HCT116 (cell line): Measurements from ENCODE around the gene ZNF586. TPM values are rescaled to one million over a fixed set of nuclear protein-coding genes. Genes with fewer than 3 reads are reported as not detected.
A peak's percentile ranks its signal among the peaks of the same experiment; 100 is the strongest.

Experiments
- ATAC-seq: fragments of 200-7000 bp; cut with Tn5 transposase; 2 replicates; pipeline ENCODE4 v1.9.1; 2020; ENCODE audit warnings: mild to moderate bottlenecking, moderate library complexity
- BruUV-seq: library from RNA; stranded (reverse); fragments of 400-500 nt; replicated peaks from 2 replicates; lab custom pipeline; 2021; lab: Mats Ljungman, UMichigan
- CTCF ChIA-PET: fragments of 300-600 bp; sonication (Branson Sonifier 250); formaldehyde crosslinking; loops from one replicate; lab custom pipeline; 2021; ENCODE audit warnings: antibody characterized with exemption; lab: Charles Lee
- POLR2A ChIA-PET: fragments of 300-600, 350-600 bp; sonication (Branson Sonifier 250); formaldehyde crosslinking; loops from one replicate; lab custom pipeline; 2021; ENCODE audit warnings: antibody characterized with exemption; lab: Charles Lee
- RAD21 ChIA-PET, 2 experiments: fragments of 300-600 bp; sonication (Branson Sonifier 250); formaldehyde crosslinking; loops; one replicate each; lab custom pipeline; 2023; ENCODE audit warnings: low total read pairs in 2 of 2; ENCODE audit not compliant: uncharacterized antibody in 2 of 2, unreplicated experiment in 2 of 2, low non-redundant PET in 1 of 2; lab: Charles Lee
- DNase-seq: peaks from one replicate; pipeline ENCODE4 v3.0.0-alpha.2; 2010; ENCODE audit warnings: low read depth, low spot score
- H2AFZ ChIP-seq: fragments of 200-600 bp; shearing (Covaris generic), sonication (generic); 2 replicates; pipeline ENCODE4 v1.6.1; 2017; ENCODE audit warnings: low read depth, mixed run types, mixed read lengths, antibody characterized with exemption, low read length; ENCODE audit not compliant: poor library complexity, severe bottlenecking
- H3K27ac ChIP-seq: 2 replicates; pipeline ENCODE4 v1.5.1; 2012; ENCODE audit warnings: low read depth, low read length
- H3K27me3 ChIP-seq: fragments of 200-600 bp; sonication (generic); 2 replicates; pipeline ENCODE4 v1.6.1; 2016; ENCODE audit warnings: mixed run types, low read length, mixed read lengths; ENCODE audit not compliant: insufficient read depth
- H3K36me3 ChIP-seq, 2 experiments: fragments of 200-500 bp in 1 of 2; fragments of 200-600 bp in 1 of 2; sonication (Bioruptor generic) in 1 of 2; sonication (generic) in 1 of 2; 2 replicates each; pipeline versions ENCODE4 v1.5.1 to v1.6.1; 2014 to 2016; ENCODE audit warnings: low read length in 2 of 2, inconsistent platforms in 1 of 2, mixed read lengths in 1 of 2, mixed run types in 1 of 2; ENCODE audit not compliant: insufficient read depth in 2 of 2, control insufficient read depth in 1 of 2
- H3K4me1 ChIP-seq, 2 experiments: fragments of 200-600 bp in 1 of 2; sonication (generic) in 1 of 2; 2 replicates each; pipeline versions ENCODE4 v1.5.1 to v1.6.1; 2012 to 2017; ENCODE audit warnings: low read length in 2 of 2, inconsistent platforms in 1 of 2, mild to moderate bottlenecking in 1 of 2, mixed read lengths in 1 of 2, mixed run types in 1 of 2, moderate library complexity in 1 of 2; ENCODE audit not compliant: insufficient read depth in 2 of 2, control insufficient read depth in 1 of 2
- H3K4me2 ChIP-seq: fragments of 200-600 bp; sonication (generic); 2 replicates; pipeline ENCODE4 v1.6.1; 2017; ENCODE audit warnings: mixed run types, low read length, mixed read lengths
- H3K4me3 ChIP-seq, 2 experiments: fragments of 200-600 bp in 1 of 2; sonication (generic) in 1 of 2; replicated peaks in 1 of 2; 2 replicates each; pipeline ENCODE4 v1.5.1; 2011 to 2016; ENCODE audit warnings: low read length in 2 of 2, control low read depth in 1 of 2, low read depth in 1 of 2, mild to moderate bottlenecking in 1 of 2, mixed read lengths in 1 of 2, mixed run types in 1 of 2
- H3K79me2 ChIP-seq: fragments of 200-600 bp; sonication (generic); 2 replicates; pipeline ENCODE4 v1.6.1; 2017; ENCODE audit warnings: mild to moderate bottlenecking, mixed run types, low read length, moderate library complexity, mixed read lengths; ENCODE audit not compliant: insufficient read depth
- H3K9ac ChIP-seq: fragments of 200-600 bp; sonication (generic); 2 replicates; pipeline ENCODE4 v1.6.1; 2016; ENCODE audit warnings: low read length, mixed read lengths
- H3K9me2 ChIP-seq: fragments of 200-600 bp; sonication (generic), shearing (Covaris generic); 2 replicates; pipeline ENCODE4 v1.6.1; 2017; ENCODE audit warnings: mixed run types, mild to moderate bottlenecking, moderate library complexity; ENCODE audit not compliant: insufficient read depth
- H3K9me3 ChIP-seq, 2 experiments: fragments of 200-500 bp in 1 of 2; fragments of 200-600 bp in 1 of 2; sonication (Bioruptor generic) in 1 of 2; sonication (generic) in 1 of 2; 2 replicates each; pipeline ENCODE4 v1.6.1; 2014 to 2017; ENCODE audit warnings: low read length in 2 of 2, mixed read lengths in 2 of 2, inconsistent platforms in 1 of 2, low read depth in 1 of 2, mild to moderate bottlenecking in 1 of 2, mixed run types in 1 of 2, moderate library complexity in 1 of 2; ENCODE audit not compliant: control insufficient read depth in 1 of 2, insufficient read depth in 1 of 2
- H4K20me1 ChIP-seq: fragments of 200-600 bp; sonication (generic), shearing (Covaris generic); 2 replicates; pipeline ENCODE4 v1.6.1; 2017; ENCODE audit warnings: mixed run types, mild to moderate bottlenecking, moderate library complexity; ENCODE audit not compliant: insufficient read depth
- ATF3 ChIP-seq: IDR thresholded peaks from 2 replicates; pipeline ENCODE4 v1.6.1; 2012
- CBX3 ChIP-seq: IDR thresholded peaks from 2 replicates; pipeline ENCODE4 v1.6.1; 2012; ENCODE audit warnings: low read depth
- CTCF ChIP-seq, 3 experiments: fragments of 200-600 bp in 1 of 3; sonication (generic) in 1 of 3; IDR thresholded peaks in 2 of 3; conservative IDR thresholded peaks in 1 of 3; 2 replicates each; pipeline ENCODE4 v1.5.1; 2012 to 2017; ENCODE audit warnings: low read depth in 2 of 3, low read length in 2 of 3, antibody characterized with exemption in 1 of 3, borderline replicate concordance in 1 of 3, control low read depth in 1 of 3, mild to moderate bottlenecking in 1 of 3, mixed read lengths in 1 of 3, mixed run types in 1 of 3, moderate library complexity in 1 of 3; ENCODE audit not compliant: insufficient read depth in 1 of 3
- EGR1 ChIP-seq: IDR thresholded peaks from 2 replicates; pipeline ENCODE4 v1.6.1; 2012; ENCODE audit warnings: low read depth
- ELF1 ChIP-seq: IDR thresholded peaks from 2 replicates; pipeline ENCODE4 v1.6.1; 2012; ENCODE audit warnings: low read depth, borderline replicate concordance
- EZH2 ChIP-seq: fragments of 200-600 bp; sonication (generic); IDR thresholded peaks from 2 replicates; pipeline ENCODE4 v1.6.1; 2017; ENCODE audit warnings: antibody characterized with exemption, mixed run types
- EZH2phosphoT487 ChIP-seq: fragments of 200-600 bp; IDR thresholded peaks from 2 replicates; pipeline ENCODE4 v1.6.1; 2018; ENCODE audit warnings: antibody characterized with exemption, borderline replicate concordance
- FOSL1 ChIP-seq: IDR thresholded peaks from 2 replicates; pipeline ENCODE4 v1.6.1; 2012; ENCODE audit warnings: low read depth
- JUND ChIP-seq: IDR thresholded peaks from 2 replicates; pipeline ENCODE4 v1.6.1; 2012
- MAX ChIP-seq: IDR thresholded peaks from 2 replicates; pipeline ENCODE4 v1.6.1; 2012
- POLR2A ChIP-seq: IDR thresholded peaks from 2 replicates; pipeline ENCODE4 v1.7.0; 2011; ENCODE audit warnings: borderline replicate concordance; ENCODE audit not compliant: insufficient read depth, insufficient read length; ENCODE audit errors: extremely low read depth
- POLR2AphosphoS5 ChIP-seq: IDR thresholded peaks from 2 replicates; pipeline ENCODE4 v1.6.1; 2011; ENCODE audit warnings: mild to moderate bottlenecking, low read depth, low read length, moderate library complexity
- RAD21 ChIP-seq: IDR thresholded peaks from 2 replicates; pipeline ENCODE4 v1.6.1; 2012; ENCODE audit warnings: low read depth, mild to moderate bottlenecking
- REST ChIP-seq: IDR thresholded peaks from 2 replicates; pipeline ENCODE4 v1.6.1; 2012; ENCODE audit warnings: low read depth
- SIN3A ChIP-seq: IDR thresholded peaks from 2 replicates; pipeline ENCODE4 v1.6.1; 2012; ENCODE audit warnings: low read depth
- SP1 ChIP-seq: IDR thresholded peaks from 2 replicates; pipeline ENCODE4 v1.6.1; 2012; ENCODE audit warnings: low read depth
- SRF ChIP-seq: IDR thresholded peaks from 2 replicates; pipeline ENCODE4 v1.6.1; 2012; ENCODE audit warnings: low read depth
- TCF7L2 ChIP-seq: IDR thresholded peaks from 2 replicates; pipeline ENCODE4 v1.7.0; 2011; ENCODE audit warnings: borderline replicate concordance, inconsistent platforms; ENCODE audit not compliant: insufficient read depth, insufficient read length; ENCODE audit errors: extremely low read depth
- YY1 ChIP-seq: IDR thresholded peaks from 2 replicates; pipeline ENCODE4 v1.6.1; 2011; ENCODE audit warnings: low read length, low read depth, moderate library complexity, mild to moderate bottlenecking; ENCODE audit not compliant: insufficient replicate concordance; ENCODE audit errors: extremely low read depth
- ZFX ChIP-seq: fragments of 450-650 bp; IDR thresholded peaks from 2 replicates; pipeline ENCODE4 v1.6.1; 2017
- ZNF274 ChIP-seq: fragments of 200-500 bp; sonication (Bioruptor generic); IDR thresholded peaks from 2 replicates; pipeline ENCODE4 v1.6.1; 2014; ENCODE audit warnings: mild to moderate bottlenecking, low read depth, low read length, inconsistent platforms
- intact Hi-C: fragments of 100-400 bp; cut with micrococcal nuclease; formaldehyde crosslinking; loops from 2 replicates; pipeline ENCODE4 v1.10.0; 2022
- total RNA-seq: library from RNA; stranded (reverse); gene quantifications from one replicate; pipeline ENCODE4 v1.2.1, GENCODE V29; 2021; ENCODE audit not compliant: unreplicated experiment

Gene ZNF586
- total RNA-seq, 1 experiment from 2014 or later: 3.5 TPM

- TSS peak; percentile 65 for BruUV-seq
- peak; percentile 89 for ATAC-seq
- Histone ChIP-seq H4K20me1 (no peaks in the 10 kb centered on the region), H3K4me3 (peak within 1 kb of the TSS; percentile 97), H3K9me3 (no peaks in the 10 kb centered on the region), H3K79me2 (peaks cover 30% of the 10 kb centered on the region), H3K9me2 (no peaks in the 10 kb centered on the region), H3K27me3 (no peaks in the 10 kb centered on the region), H3K9ac (peak within 1 kb of the TSS; percentile 93), H3K4me1 (peaks cover 0 to 18% of the 10 kb centered on the region in 2 experiments; a peak in 2 of 4 replicates), H3K36me3 (peaks cover 0 to 9% of the 10 kb centered on the region in 2 experiments; a peak in 3 of 4 replicates), H3K4me2 (peak within 1 kb of the TSS; percentile 81), H2AFZ (no peak within 1 kb of the TSS), H3K27ac (peak within 1 kb of the TSS; percentile 58)
- ChIA-PET CTCF (interaction anchor here (0.7 kb wide), 1 partner anchor 133 kb away, joined by 3 read pairs; the partner anchor contains the start of gene ZNF551), RAD21 (no interaction called here), POLR2A (interaction anchor here (0.7 to 1.5 kb wide), 4 partner anchors 12 to 133 kb away, joined by 3 to 5 read pairs (median 3); partner anchors contain the start of genes ZNF551, ZNF586 and ZNF776)
- intact Hi-C loops: loop anchor here (5.0 kb wide), 1 partner anchor 132 kb away; the partner anchor contains the start of gene ZNF551
- peak; percentile 91 for DNase-seq
- TF ChIP-seq EGR1: no peak
- no peak for TF ChIP-seq FOSL1
- TF ChIP-seq YY1: peak; percentile 37
- TF ChIP-seq CBX3: no peak
- peak; percentile 97 for TF ChIP-seq POLR2AphosphoS5
- TF ChIP-seq CTCF (IDR thresholded peaks at IDR 0.05 in 2 of 3, conservative IDR thresholded peaks at IDR 0.05 in 1 of 3; ENCODE audit: borderline replicate concordance in 1 of 3, insufficient read depth in 1 of 3, low read depth in 2 of 3, low read length in 2 of 3): 0 out of 6 replicates have a peak, but pooled peaks of 2 of the 3 experiments have one; percentile 6 to 9
- no peak for TF ChIP-seq ATF3
- no peak for TF ChIP-seq ZNF274
- TF ChIP-seq SIN3A: no peak
- no peak for TF ChIP-seq RAD21
- TF ChIP-seq TCF7L2: peak; percentile 13
- TF ChIP-seq SRF: no peak
- TF ChIP-seq MAX: 0 out of 2 replicates have a peak, but pooled peaks have one; percentile 24
- no peak for TF ChIP-seq REST
- no peak for TF ChIP-seq EZH2phosphoT487
- TF ChIP-seq JUND: no peak
- no peak for TF ChIP-seq EZH2
- TF ChIP-seq ZFX: no peak
- peak; percentile 71 for TF ChIP-seq ELF1
- TF ChIP-seq SP1: peak; percentile 91
- peak; percentile 92 for TF ChIP-seq POLR2A
Measured at GRCh38 chr19:57814505-57815246, 45.2 kb downstream of the ZNF586 start, which contains the start of gene ZNF552. TSS of gene ZNF552 (minus strand) at chr19:57814913. CDS start at chr19:57814743, 170 bp downstream.
